ENCODE data around the gene MARS1.

Gene MARS1

DNA sequence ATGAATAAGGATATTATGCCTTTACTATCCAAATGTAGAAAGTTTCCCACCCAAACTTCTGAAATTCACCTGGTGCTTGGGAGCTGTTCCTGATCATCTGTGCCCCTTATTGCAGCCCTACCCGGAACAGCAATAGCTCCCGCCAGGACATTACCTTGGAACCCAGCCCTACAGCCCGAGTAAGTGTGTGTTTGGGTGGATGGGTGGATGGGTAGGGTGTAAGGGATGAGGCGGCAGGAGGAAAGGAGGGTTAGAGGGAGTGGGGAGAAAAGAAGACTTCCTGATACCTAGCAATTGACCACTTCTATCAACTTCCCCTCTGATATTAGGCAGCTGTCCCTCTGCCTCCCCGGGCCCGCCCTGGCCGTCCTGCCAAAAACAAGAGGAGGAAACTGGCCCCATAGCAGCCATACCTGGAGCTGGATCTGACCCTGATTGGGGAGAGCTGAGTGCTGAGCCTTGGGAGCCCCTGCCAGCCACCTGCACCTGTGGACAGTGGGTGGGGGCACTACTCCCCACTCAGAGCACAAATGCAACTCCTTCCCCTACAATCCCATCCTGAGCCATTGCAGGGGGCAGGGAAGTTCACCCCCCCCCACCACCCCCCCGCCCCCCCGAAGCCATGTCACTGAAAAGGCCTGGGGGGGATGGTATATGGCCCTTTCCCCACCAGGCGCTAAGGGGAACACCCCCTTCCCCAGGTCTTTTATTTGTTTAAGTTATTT lies 41.1 kb downstream of the MARS1 start:
- Histone ChIP-seq H3K27me3 (replicated peaks; ENCODE audit: insufficient read depth, low read length) (no peaks in the 10 kb centered on the region), H2AFZ (ENCODE audit: low read length) (no peak overlapping the region), H4K20me1 (ENCODE audit: insufficient read depth, low read length) (no peaks in the 10 kb centered on the region), H3K4me3 (ENCODE audit: low read length) (no peak overlapping the region), H3K36me3 (replicated peaks; ENCODE audit: insufficient read depth, low read length) (peaks cover 7% of the 10 kb centered on the region; the same call in 1 of the 2 replicates), H3K4me1 (ENCODE audit: low read length) (0 out of 2 replicates have a peak, but pooled peaks cover 1% of the 10 kb centered on the region), H3K4me2 (ENCODE audit: low read depth, low read length) (no peak overlapping the region), H3K27ac (ENCODE audit: low read length) (no peak overlapping the region), H3K9me3 (replicated peaks; ENCODE audit: insufficient read depth, low read length) (no peaks in the 10 kb centered on the region), H3K79me2 (ENCODE audit: low read length) (peaks cover 23% of the 10 kb centered on the region), H3K9ac (ENCODE audit: low read length) (no peak overlapping the region), H3K9me2 (replicated peaks; ENCODE audit: insufficient read depth, low read length) (no peaks in the 10 kb centered on the region), H3F3A (ENCODE audit: insufficient read depth, low read length) (no peaks in the 10 kb centered on the region; the same call in 1 of the 2 replicates)
- no peak for DNase-seq
- TF ChIP-seq EZH2 (optimal IDR thresholded peaks at IDR 0.05; ENCODE audit: low read depth, low read length) (no peak), CTCF (IDR thresholded peaks at IDR 0.05; ENCODE audit: low read length) (no peak), EZH2phosphoT487 (IDR thresholded peaks at IDR 0.05; ENCODE audit: low read length) (no peak)

DNA sequence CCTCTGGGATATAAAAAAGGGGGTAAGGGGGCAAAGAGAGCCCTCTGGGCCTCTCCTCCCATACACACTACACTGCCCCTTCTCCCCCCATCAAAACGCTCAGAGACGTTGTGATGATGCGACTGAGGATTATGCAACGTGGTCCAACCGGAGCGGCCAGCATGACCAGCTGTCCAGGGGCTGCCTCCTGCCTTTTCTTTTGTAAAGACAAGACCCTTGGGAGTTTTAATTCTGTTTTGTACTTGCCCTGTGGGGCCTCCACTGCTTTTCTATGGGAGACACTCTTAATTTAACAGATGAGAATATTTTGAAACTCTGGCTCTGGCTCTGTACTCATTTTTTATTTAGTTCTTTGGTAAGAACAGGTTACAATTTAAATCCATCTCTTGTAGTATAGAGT lies 42.0 kb downstream of the MARS1 start:
- Histone ChIP-seq H2AFZ (ENCODE audit: low read length) (no peak overlapping the region), H3K79me2 (ENCODE audit: low read length) (peaks cover 15% of the 10 kb centered on the region), H3K36me3 (replicated peaks; ENCODE audit: insufficient read depth, low read length) (peaks cover 7% of the 10 kb centered on the region; the same call in 1 of the 2 replicates), H3F3A (ENCODE audit: insufficient read depth, low read length) (no peaks in the 10 kb centered on the region; the same call in 1 of the 2 replicates), H4K20me1 (ENCODE audit: insufficient read depth, low read length) (no peaks in the 10 kb centered on the region), H3K27ac (ENCODE audit: low read length) (no peak overlapping the region), H3K4me3 (ENCODE audit: low read length) (no peak overlapping the region), H3K4me1 (ENCODE audit: low read length) (no peaks in the 10 kb centered on the region), H3K27me3 (replicated peaks; ENCODE audit: insufficient read depth, low read length) (no peaks in the 10 kb centered on the region), H3K4me2 (ENCODE audit: low read depth, low read length) (no peak overlapping the region), H3K9me3 (replicated peaks; ENCODE audit: insufficient read depth, low read length) (no peaks in the 10 kb centered on the region), H3K9ac (ENCODE audit: low read length) (no peak overlapping the region), H3K9me2 (replicated peaks; ENCODE audit: insufficient read depth, low read length) (no peaks in the 10 kb centered on the region)
- DNase-seq, result peak; percentile 5
- TF ChIP-seq CTCF (IDR thresholded peaks at IDR 0.05; ENCODE audit: low read length), result no peak
- TF ChIP-seq EZH2 (optimal IDR thresholded peaks at IDR 0.05; ENCODE audit: low read depth, low read length), result no peak
- no peak for TF ChIP-seq EZH2phosphoT487 (IDR thresholded peaks at IDR 0.05; ENCODE audit: low read length)

GRCh38 chr12:57530396-57531142 lies 42.7 kb downstream of the MARS1 start:
- Histone ChIP-seq H3K36me3 (replicated peaks; ENCODE audit: insufficient read depth, low read length) (peaks cover 7% of the 10 kb centered on the region; the same call in 1 of the 2 replicates), H3K27ac (ENCODE audit: low read length) (no peak overlapping the region), H4K20me1 (ENCODE audit: insufficient read depth, low read length) (no peaks in the 10 kb centered on the region), H3K4me2 (ENCODE audit: low read depth, low read length) (no peak overlapping the region), H3K9me3 (replicated peaks; ENCODE audit: insufficient read depth, low read length) (no peaks in the 10 kb centered on the region), H3K9me2 (replicated peaks; ENCODE audit: insufficient read depth, low read length) (no peaks in the 10 kb centered on the region), H3K79me2 (ENCODE audit: low read length) (peaks cover 9% of the 10 kb centered on the region), H3K27me3 (replicated peaks; ENCODE audit: insufficient read depth, low read length) (no peaks in the 10 kb centered on the region), H3K4me3 (ENCODE audit: low read length) (no peak overlapping the region), H3K4me1 (ENCODE audit: low read length) (no peaks in the 10 kb centered on the region), H3K9ac (ENCODE audit: low read length) (no peak overlapping the region), H2AFZ (ENCODE audit: low read length) (no peak overlapping the region), H3F3A (ENCODE audit: insufficient read depth, low read length) (no peaks in the 10 kb centered on the region; the same call in 1 of the 2 replicates)
- DNase-seq, result peak; percentile 4
- no peak for TF ChIP-seq CTCF (IDR thresholded peaks at IDR 0.05; ENCODE audit: low read length)
- TF ChIP-seq EZH2 (optimal IDR thresholded peaks at IDR 0.05; ENCODE audit: low read depth, low read length), result no peak
- TF ChIP-seq EZH2phosphoT487 (IDR thresholded peaks at IDR 0.05; ENCODE audit: low read length), result no peak
